Heart right ventricle (tissue), 16 donors: ENCODE results near the gene ZNHIT1. TPM values are rescaled to one million over a fixed set of nuclear protein-coding genes. Genes with fewer than 3 reads are reported as not detected.
A peak's percentile ranks its signal among the peaks of the same experiment; 100 is the strongest.

ENCODE experiments used
- ATAC-seq, 8 donors: fragments of 200-7000 bp; cut with Tn5 transposase; one replicate each; pipeline ENCODE4 v1.9.1; 2020; ENCODE audit warnings: mild to moderate bottlenecking in 8 of 8, moderate library complexity in 8 of 8, moderate number of reproducible peaks in 1 of 8
- DNase-seq, 2 donors: peaks; one replicate each; pipeline ENCODE4 v3.0.0-alpha.2; 2020
- H3K27ac ChIP-seq, 10 donors: fragments of 200-600 bp; sonication (generic) in 2 of 10; one replicate each; pipeline versions ENCODE4 v1.5.0 to v1.8.0; 2020 to 2022; ENCODE audit warnings: mild to moderate bottlenecking in 3 of 10
- H3K27me3 ChIP-seq, 7 donors: fragments of 200-600 bp; one replicate each; pipeline ENCODE4 v1.8.0; 2021 to 2022; ENCODE audit warnings: mild to moderate bottlenecking in 2 of 7
- H3K36me3 ChIP-seq, 9 donors: fragments of 200-600 bp; sonication (generic) in 1 of 9; one replicate each; pipeline versions ENCODE4 v1.5.0 to v1.8.0; 2020 to 2022; ENCODE audit warnings: mild to moderate bottlenecking in 2 of 9
- H3K4me1 ChIP-seq, 9 donors: fragments of 200-600 bp; sonication (generic) in 1 of 9; one replicate each; pipeline versions ENCODE4 v1.5.0 to v1.8.0; 2020 to 2022; ENCODE audit warnings: mild to moderate bottlenecking in 4 of 9
- H3K4me3 ChIP-seq, 10 donors: fragments of 200-600 bp; sonication (generic) in 2 of 10; one replicate each; pipeline versions ENCODE4 v1.5.0 to v1.8.0; 2020 to 2022; ENCODE audit warnings: mild to moderate bottlenecking in 7 of 10, moderate library complexity in 2 of 10
- H3K9me3 ChIP-seq, 11 donors: fragments of 200-600 bp in 10 of 11; sonication (generic) in 2 of 11; one replicate each; pipeline versions ENCODE4 v1.5.0 to v1.8.0; 2013 to 2022; ENCODE audit warnings: mild to moderate bottlenecking in 2 of 11, control low read depth in 1 of 11, moderate library complexity in 1 of 11
- CTCF ChIP-seq, 9 donors: fragments of 200-600 bp; sonication (generic) in 2 of 9; IDR thresholded peaks; one replicate each; pipeline versions ENCODE4 v1.5.0 to v1.8.0; 2021 to 2022; ENCODE audit warnings: antibody characterized with exemption in 9 of 9, mild to moderate bottlenecking in 5 of 9, moderate library complexity in 1 of 9
- WGBS, 2 donors: extraction: QIAGEN DNeasy Blood & Tissue Kit; methylation state at CpG; one replicate each; pipeline ENCODE4 v1.1.7; 2013; ENCODE audit warnings: inconsistent platforms in 1 of 2; 5-methylcytosine and 5-hydroxymethylcytosine counted together
- intact Hi-C, 10 donors: fragments of 100-400 bp; cut with DNase I; formaldehyde crosslinking; loops; one replicate each; pipeline versions ENCODE4 v1.11.1 to v1.14.2; 2022
- polyA plus RNA-seq, 2 donors: library from polyadenylated mRNA; stranded (reverse); fragments of 200-250 nt; gene quantifications; one replicate each; pipeline ENCODE4 v1.2.3, GENCODE V29; 2013
- total RNA-seq, 10 donors: library from RNA; stranded (reverse); fragmentation: NEBNext Ultra II Directional in 3 of 10; extraction: Animal tissue kit (Norgen Biotek cat#: 25700) in 3 of 10; gene quantifications; one replicate each; pipeline versions ENCODE4 v1.2.1 to v1.2.4, GENCODE V29; 2021 to 2023
- donor health status: Arrhythmogenic right ventricular cardiomyopathy.
- donor health status: ischemic (EF 13 %, LVEDD 7.1; RV severe dilation, severe dysfunction).
- donor health status: healthy with polysubstance abuse.
- donor health status: DM: no; HTN: yes; CAD: no.
- donor health status: DM: no; HTN: no; CAD: no.
- donor health status: ischemic (EF 25% LVEDD 6.9; RV normal size, moderate dysfunction).
- donor health status: ischemic (EF 25% LVEDD 5.7; RV mildly dilated, moderate dysfunction).
- donor health status: healthy.
- donor health status: DM: yes; HTN: yes; CAD: no.
- donor health status: Ischemic cardiomyopathy.
- donor health status: ischemic (EF 35%, LVEDD 5.7; RV mildly dilated, moderate dysfunction).
- donor health status: nonischemic (EF 11% LVEDD 7.7; RV severe dilation, severe dysfunction).
- donor health status: DM: yes; HTN: yes; CAD: no.
- donor health status: PGD.
- donor health status: ischemic (EF 29% LVEDD 5.4; RV normal size, mild dysfunction).
- donor health status: nonischemic (EF 23%, LVEDD 6.1; RV moderate dilation, normal function).

ZNHIT1 gene
- total and polyA plus RNA-seq, 12 donors, result 45.4 to 194 (median 52.6) TPM

DNA sequence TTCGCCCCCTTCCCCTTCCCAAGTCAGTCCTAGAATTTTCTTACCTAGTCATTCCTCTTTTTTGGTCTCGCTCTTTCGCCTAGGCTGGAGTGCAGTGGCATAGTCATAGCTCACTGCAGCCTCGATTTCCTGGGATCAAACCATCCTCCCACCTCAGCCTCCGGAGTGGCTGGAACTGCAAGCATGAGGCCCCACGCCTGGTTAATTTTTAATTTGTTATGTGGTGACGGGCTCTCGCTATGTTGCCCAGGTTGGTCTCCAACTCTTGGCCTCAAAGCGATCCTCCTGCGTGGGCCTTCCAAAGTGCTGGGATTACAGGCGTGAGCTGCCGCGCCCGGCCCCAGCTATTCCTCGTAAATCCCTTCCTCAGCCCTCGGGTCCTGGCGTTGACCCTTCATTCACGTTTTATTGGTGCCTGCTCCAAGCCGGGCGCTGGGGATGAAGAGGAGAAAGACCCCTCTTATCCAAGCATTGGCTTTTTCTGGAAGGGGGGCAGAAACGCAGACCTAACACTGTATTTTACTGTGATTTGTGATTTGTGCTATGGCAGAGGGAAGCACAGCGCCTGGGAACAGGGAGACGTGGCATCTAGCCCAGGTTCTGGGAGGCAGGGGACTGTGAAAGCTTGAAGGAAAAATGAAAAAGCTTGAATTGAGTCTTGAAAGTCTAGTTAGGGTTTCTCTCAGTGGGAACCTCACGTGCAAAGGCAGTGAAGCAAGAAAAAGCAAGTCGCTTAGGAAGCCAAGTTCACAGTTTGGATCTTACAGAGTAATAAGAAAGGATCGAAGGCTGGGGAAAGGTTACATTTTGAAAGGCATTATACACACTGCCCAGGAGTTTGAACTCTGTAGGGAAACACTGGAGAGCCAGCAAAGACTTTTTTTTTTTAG is 516 bp downstream of the ZNHIT1 start:
- 8 to 10% methylated on average over 26 of the region's 26 CpGs for WGBS, 2 donors
- peak in 1 of 8 donors; percentile 12 for ATAC-seq
- peak overlapping the region in 9 of 10 donors; percentile 88 to 99 (median 94) for H3K27ac ChIP-seq

GRCh38 chr7:101220295-101220694 is 2.3 kb downstream of the ZNHIT1 start:
- Histone ChIP-seq H3K27ac (no peak overlapping the region), H3K4me3 (no peak overlapping the region), H3K4me1 (peaks cover 0 to 42% (median 38%) of the 10 kb centered on the region in 9 donors), H3K27me3 (no peaks in the 10 kb centered on the region), H3K36me3 (peaks cover 0 to 49% (median 20%) of the 10 kb centered on the region in 9 donors), H3K9me3 (no peaks in the 10 kb centered on the region)
- ATAC-seq (no peak), DNase-seq (no peak)
- TF ChIP-seq CTCF (IDR thresholded peaks at IDR 0.05), result no peak
- 79 to 82% methylated on average over 5 of the region's 5 CpGs for WGBS, 2 donors
- intact Hi-C loops, result loop anchor here in 1 of 10 donors (2.0 kb wide), 1 partner anchor 19 kb away; no protein-coding TSS in a partner anchor

More for the DNA sequence above, 516 bp downstream of the ZNHIT1 start:
- no peak for TF ChIP-seq CTCF (IDR thresholded peaks at IDR 0.05)
- peaks cover 0 to 48% (median 40%) of the 10 kb centered on the region in 9 donors for H3K4me1 ChIP-seq
- no peak for DNase-seq
- peak overlapping the region; percentile 74 to 98 (median 88) for H3K4me3 ChIP-seq
- no peaks in the 10 kb centered on the region for H3K27me3 ChIP-seq
- H3K9me3 ChIP-seq, result no peaks in the 10 kb centered on the region
- intact Hi-C loops, result loop anchor here in 1 of 10 donors (2.0 kb wide), 1 partner anchor 26 kb away; the partner anchor contains the start of gene FIS1
- H3K36me3 ChIP-seq, result peaks cover 0 to 49% (median 8%) of the 10 kb centered on the region in 9 donors

- no peak for DNase-seq
- no peak overlapping the region for H3K4me3 ChIP-seq
- TF ChIP-seq CTCF (IDR thresholded peaks at IDR 0.05), result no peak
- H3K36me3 ChIP-seq, result peaks cover 0 to 61% (median 33%) of the 10 kb centered on the region in 9 donors
- H3K27ac ChIP-seq, result no peak overlapping the region
- intact Hi-C loops, result no loop called here
- no peaks in the 10 kb centered on the region for H3K27me3 ChIP-seq
- no peaks in the 10 kb centered on the region for H3K9me3 ChIP-seq
- 83 to 84% methylated on average over 27 of the region's 27 CpGs for WGBS, 2 donors
- ATAC-seq, result no peak
- peaks cover 0 to 26% (median 24%) of the 10 kb centered on the region in 9 donors for H3K4me1 ChIP-seq
Measured at GRCh38 chr7:101222275-101222830, 4.4 kb downstream of the ZNHIT1 start.

- TF ChIP-seq CTCF (IDR thresholded peaks at IDR 0.05), result no peak
- ATAC-seq, result peak in 1 of 8 donors; percentile 39
- WGBS, 2 donors, result 97 to 99% methylated on average over 15 of the region's 15 CpGs
- H3K9me3 ChIP-seq, result no peaks in the 10 kb centered on the region
- H3K4me3 ChIP-seq, result no peak overlapping the region
- peaks cover 0 to 73% (median 35%) of the 10 kb centered on the region in 9 donors for H3K36me3 ChIP-seq
- H3K27ac ChIP-seq, result no peak overlapping the region
- H3K27me3 ChIP-seq, result no peaks in the 10 kb centered on the region
- H3K4me1 ChIP-seq, result peaks cover 0 to 23% (median 21%) of the 10 kb centered on the region in 9 donors
- DNase-seq, result no peak
- intact Hi-C loops, result no loop called here
Measured at GRCh38 chr7:101223528-101223927, 5.6 kb downstream of the ZNHIT1 start.
